Measurements from ENCODE around the gene NPTN.

NPTN gene

GRCh38 chr15:73621286-73621826, 11.8 kb downstream of the NPTN start:
- H3K27ac ChIP-seq (ENCODE audit: poor library complexity, severe bottlenecking): no peak overlapping the region
- DNase-seq (ENCODE audit: low spot score) (no peak), ATAC-seq (ENCODE audit: low read depth) (no peak)
- H3K4me3 ChIP-seq (ENCODE audit: severe bottlenecking): no peak overlapping the region
- H3K4me1 ChIP-seq (ENCODE audit: insufficient read depth, poor library complexity, severe bottlenecking): peaks cover 22% of the 10 kb centered on the region
- no peaks in the 10 kb centered on the region for H3K27me3 ChIP-seq (ENCODE audit: insufficient read depth, poor library complexity, severe bottlenecking)
- H3K36me3 ChIP-seq (ENCODE audit: low read depth): peaks cover 8% of the 10 kb centered on the region
- H3K9me3 ChIP-seq (ENCODE audit: severe bottlenecking): no peaks in the 10 kb centered on the region
- no peak for TF ChIP-seq CTCF (IDR thresholded peaks at IDR 0.05; ENCODE audit: poor library complexity, severe bottlenecking)

- Histone ChIP-seq H3K36me3 (ENCODE audit: low read depth) (peaks cover 5% of the 10 kb centered on the region; the same call in 1 of the 2 replicates), H3K4me3 (ENCODE audit: severe bottlenecking) (no peak overlapping the region), H3K4me1 (ENCODE audit: insufficient read depth, poor library complexity, severe bottlenecking) (peaks cover 15% of the 10 kb centered on the region), H3K27ac (ENCODE audit: poor library complexity, severe bottlenecking) (no peak overlapping the region), H3K27me3 (ENCODE audit: insufficient read depth, poor library complexity, severe bottlenecking) (no peaks in the 10 kb centered on the region), H3K9me3 (ENCODE audit: severe bottlenecking) (no peaks in the 10 kb centered on the region)
- TF ChIP-seq CTCF (IDR thresholded peaks at IDR 0.05; ENCODE audit: poor library complexity, severe bottlenecking): no peak
- ATAC-seq (ENCODE audit: low read depth) (no peak), DNase-seq (ENCODE audit: low spot score) (no peak)
Measured at GRCh38 chr15:73620078-73620477, 13.1 kb downstream of the NPTN start.

GRCh38 chr15:73617913-73618312, 15.3 kb downstream of the NPTN start:
- H3K4me3 ChIP-seq (ENCODE audit: severe bottlenecking): no peak overlapping the region
- DNase-seq (ENCODE audit: low spot score) (no peak), ATAC-seq (ENCODE audit: low read depth) (no peak)
- no peaks in the 10 kb centered on the region for H3K36me3 ChIP-seq (ENCODE audit: low read depth)
- H3K27ac ChIP-seq (ENCODE audit: poor library complexity, severe bottlenecking): no peak overlapping the region
- no peaks in the 10 kb centered on the region for H3K9me3 ChIP-seq (ENCODE audit: severe bottlenecking)
- no peak for TF ChIP-seq CTCF (IDR thresholded peaks at IDR 0.05; ENCODE audit: poor library complexity, severe bottlenecking)
- no peaks in the 10 kb centered on the region for H3K4me1 ChIP-seq (ENCODE audit: insufficient read depth, poor library complexity, severe bottlenecking)
- H3K27me3 ChIP-seq (ENCODE audit: insufficient read depth, poor library complexity, severe bottlenecking): no peaks in the 10 kb centered on the region

- DNase-seq (ENCODE audit: low spot score): no peak
- Histone ChIP-seq H3K4me3 (ENCODE audit: severe bottlenecking) (no peak overlapping the region), H3K27ac (ENCODE audit: poor library complexity, severe bottlenecking) (no peak overlapping the region), H3K27me3 (ENCODE audit: insufficient read depth, poor library complexity, severe bottlenecking) (no peaks in the 10 kb centered on the region), H3K36me3 (ENCODE audit: low read depth) (no peaks in the 10 kb centered on the region), H3K4me1 (ENCODE audit: insufficient read depth, poor library complexity, severe bottlenecking) (no peaks in the 10 kb centered on the region), H3K9me3 (ENCODE audit: severe bottlenecking) (no peaks in the 10 kb centered on the region)
- no peak for TF ChIP-seq CTCF (IDR thresholded peaks at IDR 0.05; ENCODE audit: poor library complexity, severe bottlenecking)
- 0 out of 3 replicates have a peak, but pooled peaks have one; percentile 12 for ATAC-seq (ENCODE audit: low read depth)
Measured at GRCh38 chr15:73617301-73617831, 15.8 kb downstream of the NPTN start.

GRCh38 chr15:73608941-73609340, 24.2 kb downstream of the NPTN start:
- no peak for DNase-seq (ENCODE audit: low spot score)
- H3K9me3 ChIP-seq (ENCODE audit: severe bottlenecking): no peaks in the 10 kb centered on the region

More at GRCh38 chr15:73608941-73609340, 24.2 kb downstream of the NPTN start:
- Histone ChIP-seq H3K36me3 (ENCODE audit: low read depth) (peaks cover 7% of the 10 kb centered on the region), H3K4me3 (ENCODE audit: severe bottlenecking) (no peak overlapping the region), H3K4me1 (ENCODE audit: insufficient read depth, poor library complexity, severe bottlenecking) (no peaks in the 10 kb centered on the region), H3K27me3 (ENCODE audit: insufficient read depth, poor library complexity, severe bottlenecking) (no peaks in the 10 kb centered on the region), H3K27ac (ENCODE audit: poor library complexity, severe bottlenecking) (no peak overlapping the region)
- TF ChIP-seq CTCF (IDR thresholded peaks at IDR 0.05; ENCODE audit: poor library complexity, severe bottlenecking): no peak
- peak; percentile 70 for ATAC-seq (ENCODE audit: low read depth)
